NCI-H1092 treated with DMSO at 0.1 percent for 48 hours (cell line): Measurements from ENCODE around the gene USP34.
"Not testable (repeated sequence)": the region's sequence is repeated elsewhere in the genome, so short reads cannot be mapped to it uniquely, and the experiment has no call there.

Experiments
- DNase-seq: peaks from one replicate; lab custom pipeline; 2025; lab: John Stamatoyannopoulos, UW

The USP34 gene

DNA sequence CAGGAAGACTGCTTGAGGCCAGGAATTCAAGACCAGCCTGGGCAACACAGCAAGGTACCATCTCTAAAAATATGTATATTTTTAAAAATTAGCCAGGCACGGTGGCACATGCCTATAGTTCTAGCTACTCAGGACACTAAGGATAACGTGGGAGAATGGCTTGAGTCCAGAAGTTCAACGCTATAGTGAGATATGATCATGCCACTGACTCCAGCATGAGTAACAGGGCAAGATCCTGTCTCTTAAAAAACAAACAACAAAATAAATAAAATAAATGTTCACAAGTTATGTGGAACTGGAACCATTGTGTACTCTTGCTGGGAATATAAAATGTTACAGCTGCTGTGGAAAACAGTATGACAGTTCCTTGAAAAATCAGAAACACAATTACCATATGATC, 47.2 kb downstream of the USP34 start:
- no peak for DNase-seq

DNA sequence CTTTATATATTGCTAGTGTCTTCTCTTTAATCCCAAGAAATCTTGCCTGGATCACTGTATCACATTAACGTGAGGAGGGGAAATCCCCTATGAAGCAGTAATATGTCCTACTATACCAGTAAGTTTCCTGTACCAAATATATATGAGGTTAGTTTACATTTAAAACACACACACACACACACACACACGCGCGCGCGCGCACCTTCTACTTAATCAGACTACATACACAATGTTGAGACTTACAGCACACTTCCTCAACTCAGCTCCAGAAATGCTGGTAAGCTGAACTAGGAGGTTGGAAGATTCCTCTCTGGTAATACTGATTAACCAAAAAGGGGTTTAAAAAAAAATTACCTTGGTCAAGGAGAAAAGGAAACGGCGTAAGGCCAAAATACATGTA, 49.3 kb downstream of the USP34 start:
- DNase-seq, result no peak

DNA sequence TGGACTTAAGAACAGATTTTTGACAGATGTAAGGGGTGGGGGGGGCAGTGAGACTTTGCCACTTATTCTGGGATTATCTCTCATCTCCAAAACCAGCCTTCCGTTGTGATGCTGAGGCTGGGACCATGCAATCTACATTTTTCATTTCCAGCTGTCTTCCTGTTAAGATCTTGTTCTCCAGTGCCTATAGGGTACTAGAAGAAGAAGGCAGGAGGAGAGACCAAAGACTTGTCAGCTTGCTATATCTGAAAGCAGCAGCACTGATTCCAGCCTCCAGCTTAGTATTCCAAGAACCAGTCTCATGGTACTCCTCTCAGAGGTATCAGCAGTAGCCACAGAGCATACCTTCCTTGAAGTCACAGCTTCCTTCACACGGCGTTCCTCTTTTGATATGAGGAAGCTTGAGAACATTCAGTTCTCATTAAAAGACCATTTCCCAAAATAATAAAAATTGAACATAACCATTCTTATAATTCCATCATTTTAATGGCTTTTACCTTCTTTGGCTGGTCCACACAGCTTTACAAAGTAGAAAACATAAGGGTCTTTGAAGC, 49.8 kb downstream of the USP34 start:
- DNase-seq, result no peak

DNA sequence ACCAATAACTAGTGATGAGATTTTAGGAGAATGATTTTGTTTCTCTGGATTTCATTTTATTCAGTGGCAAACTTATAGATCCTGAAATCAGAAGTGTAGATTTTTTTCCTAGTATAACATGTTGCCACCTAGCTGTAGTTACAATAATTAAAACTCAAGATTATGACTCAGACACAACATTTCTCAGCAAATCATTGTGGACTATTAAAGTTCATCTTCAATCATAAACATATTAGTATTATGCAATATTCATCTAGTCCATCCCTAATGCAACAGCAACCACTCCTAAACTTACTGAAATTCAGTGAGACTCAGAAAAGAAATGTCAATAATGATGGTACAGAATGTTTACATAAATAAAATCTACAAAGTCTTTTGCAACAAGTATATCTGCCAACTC, 51.3 kb downstream of the USP34 start:
- no peak for DNase-seq

DNA sequence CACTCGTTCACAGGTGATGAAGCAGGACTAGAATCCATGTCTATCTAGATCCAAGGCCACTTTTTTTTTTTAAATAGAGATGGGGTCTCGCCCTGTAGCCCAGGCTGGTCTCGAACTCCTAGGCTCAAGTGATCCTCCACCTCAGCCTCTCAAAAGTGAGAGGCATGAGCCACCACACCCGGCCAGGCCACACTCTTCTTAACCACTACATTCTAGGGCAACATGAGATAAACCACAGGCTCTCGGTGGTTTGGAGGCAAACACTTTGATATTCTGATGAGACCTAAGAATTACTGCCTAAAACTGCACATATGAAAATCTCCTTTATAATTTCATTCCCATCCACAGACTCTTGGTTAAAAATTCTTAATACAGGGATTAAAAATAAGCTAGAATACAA, 51.8 kb downstream of the USP34 start:
- DNase-seq, result no peak

DNA sequence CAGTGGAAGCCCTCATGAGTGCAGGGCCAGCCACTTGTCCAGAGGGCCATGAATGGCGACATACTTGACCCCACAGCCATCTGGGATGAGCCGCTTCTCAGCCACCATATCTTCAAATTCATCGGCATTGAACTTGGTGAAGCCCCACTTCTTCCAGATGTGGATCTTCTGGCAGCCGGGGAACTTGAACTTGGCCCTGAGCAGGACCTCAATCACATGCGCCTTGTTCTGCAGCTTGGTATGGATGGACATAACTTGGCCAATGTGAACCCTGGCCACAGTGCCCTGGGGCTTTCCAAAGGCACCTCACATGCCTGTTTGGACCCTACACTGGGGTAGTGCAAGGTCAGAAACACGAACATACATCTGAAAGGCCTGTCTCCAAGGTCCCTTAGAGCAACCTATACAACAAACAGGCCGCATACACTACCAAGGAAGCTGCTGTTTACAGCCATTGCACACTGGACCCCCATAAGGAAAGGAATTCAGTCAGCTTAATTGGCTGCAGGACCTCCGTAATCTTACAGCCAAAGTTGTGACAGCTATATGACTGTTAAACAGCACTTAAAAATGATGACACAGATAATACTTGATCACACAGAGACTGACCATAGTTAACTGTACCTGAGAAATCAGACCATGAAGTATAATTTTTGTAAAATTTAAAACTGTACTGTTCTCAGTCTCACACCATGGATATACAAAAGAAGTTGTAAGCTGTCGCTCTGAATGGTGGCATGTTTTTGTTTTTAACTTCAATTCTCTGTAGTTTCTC, 53.8 kb downstream of the USP34 start:
- no peak for DNase-seq

DNA sequence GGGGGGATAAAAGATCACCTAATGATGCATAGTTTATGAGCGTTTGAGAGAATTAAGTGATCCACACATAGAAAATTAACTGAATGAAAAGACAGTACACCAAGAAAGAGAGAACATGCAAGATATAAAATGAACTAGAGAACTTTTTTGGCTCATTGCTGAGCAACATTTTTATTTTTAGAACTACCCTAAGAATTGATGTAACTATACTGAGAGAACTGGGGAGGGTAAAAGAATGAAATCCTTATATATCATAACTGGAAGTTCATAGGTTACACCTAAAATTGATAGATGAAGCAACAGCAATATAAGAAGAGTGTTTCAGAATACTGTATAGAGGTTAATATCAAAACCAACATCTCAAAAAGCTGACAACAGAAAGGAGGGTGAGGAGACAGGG, 55.6 kb downstream of the USP34 start:
- DNase-seq, result no peak

DNA sequence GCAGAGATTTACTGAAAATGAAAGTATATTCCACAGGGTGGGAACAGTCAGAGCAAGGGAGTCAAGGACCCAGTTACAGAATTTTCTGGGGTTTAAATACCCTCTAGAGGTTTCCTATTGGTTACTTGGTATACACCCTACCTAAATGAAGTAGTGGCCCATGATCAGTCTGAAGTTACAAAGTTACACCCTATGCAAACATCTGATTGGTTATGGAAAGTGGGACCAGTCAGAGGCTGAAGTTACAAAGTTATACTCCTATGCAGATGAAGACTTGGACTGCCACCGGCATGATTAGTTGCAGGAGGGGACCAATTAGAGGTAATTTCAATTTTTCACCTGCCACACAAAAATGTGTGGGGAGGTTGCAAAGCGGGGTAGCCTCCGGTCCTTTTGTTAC, 56.2 kb downstream of the USP34 start:
- no peak for DNase-seq

DNA sequence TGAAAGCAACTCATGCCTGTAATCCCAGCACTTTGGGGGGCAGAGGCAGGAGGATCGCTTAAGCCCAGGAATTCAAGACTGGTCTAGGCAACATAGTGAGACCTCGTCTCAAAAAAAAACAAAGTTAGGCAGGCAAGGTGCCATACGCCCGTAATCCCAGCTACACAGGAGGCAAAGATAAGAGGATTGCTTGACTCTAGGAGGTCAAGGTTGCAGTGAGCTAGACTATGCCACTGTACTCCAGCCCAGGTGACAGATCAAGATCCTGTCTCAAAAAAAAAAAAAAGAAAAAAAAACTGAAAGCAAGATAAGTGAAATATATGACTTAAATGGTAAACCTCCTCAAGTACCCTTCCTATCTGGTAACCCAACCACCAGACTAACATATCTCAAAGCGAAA, 59.8 kb downstream of the USP34 start:
- no peak for DNase-seq

DNA sequence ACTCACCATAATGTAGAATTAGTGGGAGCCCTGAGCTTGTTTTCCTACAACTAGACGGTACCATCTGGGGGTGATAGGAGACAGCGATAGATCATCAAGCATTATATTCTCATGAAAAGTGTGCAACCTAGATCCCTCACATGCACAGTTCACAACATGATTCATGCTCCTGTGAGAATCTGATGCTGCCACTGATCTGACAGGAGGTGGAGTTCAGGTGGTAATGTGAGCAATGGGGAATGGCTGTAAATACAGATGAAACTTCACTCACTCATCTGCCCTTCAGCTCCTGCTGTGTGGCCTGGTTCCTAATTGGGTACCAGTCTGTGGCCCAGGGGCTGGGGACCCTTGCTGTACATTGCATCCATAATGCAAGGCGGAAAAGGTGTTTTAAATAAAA, 60.7 kb downstream of the USP34 start:
- no peak for DNase-seq

DNA sequence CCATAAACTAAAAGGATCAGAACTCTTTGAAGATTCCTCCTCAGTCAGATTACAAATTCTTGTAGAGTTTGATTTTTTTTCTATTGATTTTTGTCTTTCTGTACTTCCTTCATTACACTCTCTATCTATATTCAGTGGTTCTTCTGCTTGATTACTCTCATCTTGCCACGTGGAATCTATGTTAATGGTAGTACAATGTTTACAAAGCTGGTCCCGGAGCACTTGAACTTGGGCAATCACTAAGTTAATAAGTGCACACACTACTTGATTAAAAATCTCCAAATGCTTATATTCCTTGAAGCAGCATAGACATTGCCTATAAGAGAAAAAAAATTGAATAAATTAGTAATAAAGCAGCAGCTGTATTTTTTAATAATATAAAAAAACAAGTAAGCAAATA, 65.1 kb downstream of the USP34 start:
- DNase-seq, result no peak

DNA sequence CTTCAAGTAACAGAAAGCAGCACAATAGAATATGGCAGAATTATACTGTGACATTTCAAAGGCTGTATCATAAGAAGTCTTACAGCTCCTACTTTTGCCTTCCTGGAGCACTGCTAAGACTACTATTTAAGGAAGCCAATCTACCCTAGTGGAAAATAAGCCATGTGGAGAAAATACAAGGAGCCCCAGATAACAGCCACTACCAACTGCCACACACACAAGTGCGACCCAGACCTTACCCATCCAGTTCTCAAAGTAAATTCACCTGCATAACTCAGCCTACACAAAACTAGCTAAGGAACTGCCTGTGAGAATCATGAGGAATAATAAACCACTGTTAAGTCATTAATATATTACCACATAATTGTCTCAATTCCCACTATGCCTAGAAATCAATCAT, 66.4 kb downstream of the USP34 start:
- no peak for DNase-seq

DNA sequence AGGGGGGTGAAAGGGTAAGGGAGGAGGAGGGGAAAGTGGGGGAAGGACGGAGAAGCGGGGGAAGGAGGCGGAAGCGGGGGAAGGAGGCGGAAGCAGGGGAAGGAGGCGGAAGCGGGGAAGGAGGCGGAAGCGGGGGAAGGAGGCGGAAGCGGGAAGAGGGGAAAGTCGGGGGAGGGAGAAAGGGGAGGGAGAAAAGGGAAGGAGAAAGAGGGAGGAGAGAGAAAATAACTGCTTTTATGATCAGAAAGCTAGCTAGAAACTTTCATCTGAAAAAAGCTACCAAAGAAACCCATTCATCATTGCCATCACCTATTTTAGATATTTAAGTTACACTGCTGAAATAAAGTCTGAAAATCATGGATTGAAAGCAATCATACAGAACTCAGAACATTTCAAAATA, 72.5 kb downstream of the USP34 start:
- DNase-seq, result no peak

DNA sequence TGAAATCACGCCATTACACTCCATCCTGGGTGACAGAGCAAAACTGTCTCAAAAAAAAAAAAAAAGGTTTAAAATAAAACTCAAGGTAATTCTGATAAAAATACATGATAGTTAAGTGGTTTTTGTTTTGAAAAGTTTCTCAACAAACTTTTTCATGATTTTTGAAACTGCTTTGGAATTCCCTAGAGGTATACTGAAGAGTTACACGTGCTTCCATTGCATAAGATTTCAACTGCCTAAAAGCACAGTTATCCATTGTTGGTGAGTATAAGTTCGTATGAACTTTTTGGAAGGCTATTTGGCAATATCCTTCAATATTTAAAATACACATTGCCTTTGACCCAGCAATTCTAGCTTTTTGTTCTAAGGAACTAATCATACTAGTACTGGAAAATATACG, 74.9 kb downstream of the USP34 start:
- no peak for DNase-seq

DNA sequence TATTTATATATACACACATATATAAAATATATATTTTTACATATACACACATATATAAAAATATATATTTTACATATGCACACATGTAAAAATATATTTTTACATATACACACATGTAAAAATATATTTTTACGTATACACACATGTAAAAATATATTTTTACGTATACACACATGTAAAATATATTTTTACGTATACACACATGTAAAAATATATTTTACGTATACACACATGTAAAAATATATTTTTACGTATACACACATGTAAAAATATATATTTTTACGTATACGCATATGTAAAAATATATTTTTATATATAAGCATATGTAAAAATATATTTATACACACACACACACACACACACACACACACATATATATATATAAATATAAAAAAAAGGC, 83.3 kb downstream of the USP34 start:
- DNase-seq, result not testable (repeated sequence)

DNA sequence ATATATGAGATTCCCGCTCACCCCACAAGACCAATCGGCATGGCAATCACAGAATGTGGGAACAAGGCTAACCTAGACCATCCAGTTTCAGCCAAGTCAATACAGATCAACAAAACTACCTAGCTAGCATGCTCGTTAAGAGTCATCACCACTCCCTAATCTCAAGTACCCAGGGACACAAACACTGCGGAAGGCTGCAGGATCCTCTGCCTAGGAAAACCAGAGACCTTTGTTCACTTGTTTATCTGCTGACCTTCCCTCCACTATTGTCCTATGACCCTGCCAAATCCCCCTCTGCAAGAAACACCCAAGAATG, 90.0 kb downstream of the USP34 start:
- not testable (repeated sequence) for DNase-seq

DNA sequence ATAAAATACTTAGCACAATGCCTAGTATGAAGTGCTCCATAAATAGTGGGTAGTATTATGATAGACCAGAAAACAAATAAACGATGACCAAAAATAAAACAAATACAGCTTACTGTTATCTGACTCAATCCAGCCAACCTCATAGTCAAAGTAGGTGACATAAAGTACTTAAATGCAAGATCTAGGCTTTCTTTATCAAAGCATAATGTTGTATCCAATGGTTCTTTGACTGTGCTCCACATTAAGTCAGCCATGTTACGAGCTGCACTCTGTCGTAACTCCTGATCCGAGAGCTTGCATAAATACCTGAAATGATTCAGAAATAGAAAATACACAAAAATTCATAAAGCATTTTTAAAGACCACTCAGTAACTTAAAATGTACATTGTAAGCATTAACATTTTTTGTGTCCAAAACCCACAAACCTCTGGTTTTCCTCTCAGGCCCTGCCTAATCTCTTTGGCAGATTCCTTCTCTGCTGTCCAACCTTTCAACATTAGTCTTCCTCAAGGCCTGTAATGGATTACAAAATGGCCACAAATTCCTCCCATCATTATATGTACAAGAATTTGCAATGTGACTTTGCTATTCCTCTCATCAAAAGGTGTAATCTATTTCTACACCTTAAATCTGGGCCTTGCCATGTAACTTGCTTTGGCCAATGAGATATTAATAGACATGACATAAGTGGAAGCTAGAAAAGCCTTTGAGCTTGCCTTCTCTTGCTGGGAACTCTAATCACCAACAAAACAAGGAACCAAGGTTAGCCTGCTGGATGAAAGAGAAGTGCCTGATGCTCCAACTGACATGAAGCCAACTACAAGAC, 90.6 kb downstream of the USP34 start:
- no peak for DNase-seq

DNA sequence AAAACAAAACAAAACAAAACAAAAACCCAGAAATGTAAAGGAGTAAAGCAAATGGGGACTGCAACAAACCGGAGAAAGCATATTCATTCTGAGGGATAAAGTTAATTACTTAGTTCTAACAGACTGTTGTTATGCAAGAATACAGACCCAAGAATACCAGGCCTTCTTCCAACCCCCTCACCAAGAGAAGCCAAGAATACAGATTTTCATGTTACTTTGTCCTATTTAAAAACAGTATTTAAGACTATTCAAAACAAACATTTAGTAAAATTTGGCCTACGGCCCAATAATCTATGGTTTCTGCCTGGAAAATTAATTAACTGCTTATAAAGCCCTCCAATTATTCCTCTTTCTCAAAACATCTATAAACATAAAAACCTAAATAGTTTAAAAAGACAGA, 91.4 kb downstream of the USP34 start:
- no peak for DNase-seq

DNA sequence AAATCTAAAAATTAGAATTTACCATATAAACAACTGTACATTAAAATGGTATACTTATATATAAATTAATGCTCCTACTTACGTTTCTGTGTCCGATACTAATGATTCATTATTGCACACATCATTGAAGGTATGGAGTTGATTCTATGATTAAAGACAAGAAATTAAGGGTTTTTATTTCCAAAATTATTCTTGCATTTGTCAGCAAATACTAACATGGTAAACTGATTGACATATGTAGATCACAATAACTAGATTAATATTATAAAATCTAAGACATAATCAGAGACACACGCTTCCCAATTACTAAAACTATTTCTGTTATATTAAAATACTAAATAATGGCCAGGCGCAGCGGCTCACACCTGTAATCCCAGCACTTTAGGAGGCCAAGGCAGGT, 92.6 kb downstream of the USP34 start:
- no peak for DNase-seq

DNA sequence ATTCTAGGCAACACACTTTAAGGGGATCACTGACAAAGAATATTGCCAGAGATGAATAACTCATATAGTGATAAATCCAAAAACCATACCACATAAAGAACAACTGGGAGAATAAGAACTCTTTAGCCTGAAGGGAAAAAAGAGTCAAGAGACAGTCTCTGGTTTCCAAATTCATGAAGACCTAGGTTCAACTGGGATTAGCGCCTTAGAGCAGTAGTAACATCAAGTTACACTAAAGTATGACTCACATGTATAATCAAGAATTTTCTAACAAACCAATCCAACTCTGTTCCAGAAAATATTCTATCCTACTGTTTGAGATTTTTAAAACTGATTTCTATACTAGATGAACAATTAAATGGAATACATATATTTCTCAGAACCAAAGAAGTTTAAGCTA, 93.8 kb downstream of the USP34 start:
- DNase-seq, result no peak

DNA sequence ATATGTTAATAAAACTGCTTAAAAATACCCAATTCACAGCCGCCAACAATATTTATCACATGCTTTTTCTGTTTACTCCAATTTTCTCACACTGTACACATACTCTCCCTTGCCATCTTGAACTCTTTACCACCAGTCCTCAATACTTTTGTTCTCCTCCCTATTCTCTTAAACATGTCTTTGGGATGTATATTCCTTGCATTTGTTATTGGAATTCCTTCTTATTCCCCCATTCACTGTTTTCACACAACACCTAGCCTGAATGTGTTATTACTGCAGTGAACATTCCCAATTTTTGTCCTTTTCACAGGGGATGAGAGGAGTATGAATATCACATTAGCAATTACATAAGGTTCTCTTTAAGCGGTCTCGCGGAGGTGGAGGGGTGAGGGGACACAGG, 94.7 kb downstream of the USP34 start:
- DNase-seq, result no peak

DNA sequence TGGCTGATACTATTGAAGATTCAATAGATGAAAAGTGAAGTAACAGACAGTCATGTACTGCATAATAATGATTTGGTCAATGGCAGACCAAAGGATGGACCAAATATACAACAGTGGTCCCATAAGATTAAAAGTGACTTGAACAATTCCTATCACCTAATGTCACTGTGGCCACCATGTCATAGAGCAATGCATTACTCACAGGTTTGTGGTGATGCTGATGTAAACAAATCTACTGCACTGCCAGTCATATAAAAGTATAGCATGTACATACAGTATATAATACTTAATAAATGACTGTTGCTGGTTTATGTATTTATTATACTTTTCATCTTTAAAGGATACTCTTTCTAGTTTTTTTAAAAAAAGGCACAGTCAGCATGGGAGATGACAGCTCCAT, 99.9 kb downstream of the USP34 start:
- no peak for DNase-seq
